ENCODE data around the gene MYBPH. TPM values are rescaled to one million over a fixed set of nuclear protein-coding genes. Genes with fewer than 3 reads are reported as not detected.

The MYBPH gene
- polyA plus RNA-seq, 2 of the 4 experiments (the other 2 are of a cell fraction) = not detected

DNA sequence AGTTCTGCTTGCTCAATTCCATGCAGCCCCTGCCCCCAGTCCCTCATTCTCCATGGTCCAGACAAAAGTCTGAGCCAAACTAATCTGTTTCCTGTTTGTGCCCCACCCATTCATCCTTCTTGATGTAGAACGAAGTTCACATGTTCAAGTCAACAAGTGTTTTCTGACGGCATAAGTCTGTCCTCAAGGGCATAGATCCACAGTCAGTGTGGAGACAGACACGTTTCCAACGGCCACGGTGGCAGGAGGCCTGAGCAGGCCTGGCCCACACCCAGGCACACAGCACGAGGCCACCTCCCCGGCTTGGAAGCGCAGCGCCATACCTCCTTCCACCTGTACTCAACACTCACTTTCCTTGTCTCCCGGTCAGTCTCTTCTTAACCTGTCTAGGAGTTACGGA, 32.0 kb downstream of the MYBPH start:
- ChIA-PET POLR2A (no interaction called here), CTCF (interaction anchor here (0.6 to 3.7 kb wide), 7 partner anchors 10 to 73 kb away, joined by 3 to 13 read pairs (median 4); partner anchors contain the start of gene ADORA1)
- no peak for ATAC-seq
- Histone ChIP-seq H3K4me2 (no peak overlapping the region), H3K9me3 (no peaks in the 10 kb centered on the region), H3K4me1 (no peaks in the 10 kb centered on the region), H3K4me3 (no peak overlapping the region), H3K27ac (no peak overlapping the region)
- TF ChIP-seq NFE2L2 (conservative IDR thresholded peaks at IDR 0.05; ENCODE audit: low read length) (no peak), CBX8 (IDR thresholded peaks at IDR 0.05) (no peak), RARB (CRISPR knock-in tag; IDR thresholded peaks at IDR 0.05) (no peak), EP300 (IDR thresholded peaks at IDR 0.05) (no peak), HOXA7 (CRISPR knock-in tag; IDR thresholded peaks at IDR 0.05) (no peak), RAD21 (conservative IDR thresholded peaks at IDR 0.05 in 1 of 2, IDR thresholded peaks at IDR 0.05 in 1 of 2) (no peak), CBX2 (IDR thresholded peaks at IDR 0.05; ENCODE audit: borderline replicate concordance, low read depth) (no peak)
- TF ChIP-seq, protein P1, sequence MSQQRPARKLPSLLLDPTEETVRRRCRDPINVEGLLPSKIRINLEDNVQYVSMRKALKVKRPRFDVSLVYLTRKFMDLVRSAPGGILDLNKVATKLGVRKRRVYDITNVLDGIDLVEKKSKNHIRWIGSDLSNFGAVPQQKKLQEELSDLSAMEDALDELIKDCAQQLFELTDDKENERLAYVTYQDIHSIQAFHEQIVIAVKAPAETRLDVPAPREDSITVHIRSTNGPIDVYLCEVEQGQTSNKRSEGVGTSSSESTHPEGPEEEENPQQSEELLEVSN (IDR thresholded peaks at IDR 0.05; ENCODE audit: borderline replicate concordance, low read depth) = no peak
- TF ChIP-seq, protein P2, sequence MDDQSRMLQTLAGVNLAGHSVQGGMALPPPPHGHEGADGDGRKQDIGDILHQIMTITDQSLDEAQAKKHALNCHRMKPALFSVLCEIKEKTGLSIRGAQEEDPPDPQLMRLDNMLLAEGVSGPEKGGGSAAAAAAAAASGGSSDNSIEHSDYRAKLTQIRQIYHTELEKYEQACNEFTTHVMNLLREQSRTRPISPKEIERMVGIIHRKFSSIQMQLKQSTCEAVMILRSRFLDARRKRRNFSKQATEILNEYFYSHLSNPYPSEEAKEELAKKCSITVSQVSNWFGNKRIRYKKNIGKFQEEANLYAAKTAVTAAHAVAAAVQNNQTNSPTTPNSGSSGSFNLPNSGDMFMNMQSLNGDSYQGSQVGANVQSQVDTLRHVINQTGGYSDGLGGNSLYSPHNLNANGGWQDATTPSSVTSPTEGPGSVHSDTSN (IDR thresholded peaks at IDR 0.05) = no peak
- 73% methylated on average over 11 of the region's 11 CpGs for WGBS (ENCODE audit: missing lambda C conversion rate)
- DNase-seq (ENCODE audit: low read depth in 1 of 2, low spot score in 1 of 2) = no peak
- FAIRE-seq = no peak

DNA sequence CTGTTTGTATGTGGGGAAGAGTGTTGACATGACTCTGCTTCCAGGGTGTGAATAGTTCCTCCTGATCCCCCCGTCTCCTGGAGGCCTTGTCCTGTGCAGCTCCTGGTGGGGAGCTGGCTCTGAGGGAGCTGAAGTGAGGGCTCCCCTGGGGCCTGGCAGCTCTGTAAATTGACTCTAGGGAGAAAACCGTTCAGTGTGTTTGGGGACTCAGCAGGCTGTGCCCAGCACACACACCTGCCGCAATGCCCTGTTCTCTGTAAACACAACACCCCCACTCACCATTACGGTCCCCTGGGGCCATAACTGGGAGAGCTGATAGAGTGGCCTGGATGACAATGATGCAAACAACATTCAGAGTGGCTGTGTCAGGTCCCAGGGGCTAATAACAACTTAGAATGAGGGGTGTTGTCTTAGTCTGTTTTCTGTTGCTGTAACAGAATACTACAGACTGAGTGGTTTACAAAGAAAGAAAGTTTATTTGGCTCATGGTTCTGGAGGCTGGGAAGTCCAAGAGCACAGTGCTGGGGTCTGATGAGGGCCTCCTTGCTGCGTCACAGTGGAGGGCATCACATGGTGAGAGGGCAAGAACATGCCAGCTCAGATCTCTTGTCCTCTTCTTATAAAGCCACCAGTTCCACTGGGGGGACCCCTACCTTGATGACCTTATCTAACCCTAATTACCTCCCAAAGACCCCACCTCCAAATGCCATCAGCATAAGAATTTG, 32.8 kb downstream of the MYBPH start:
- no peaks in the 10 kb centered on the region for H3K4me1 ChIP-seq
- H3K27ac ChIP-seq = no peak overlapping the region
- WGBS (ENCODE audit: missing lambda C conversion rate) = 65% methylated on average over 5 of the region's 5 CpGs
- TF ChIP-seq SMC3 (IDR thresholded peaks at IDR 0.05) (no peak), FOXS1 (CRISPR knock-in tag; IDR thresholded peaks at IDR 0.05) (no peak), POLR2A (IDR thresholded peaks at IDR 0.05; ENCODE audit: low read length) (no peak), CBX2 (IDR thresholded peaks at IDR 0.05; ENCODE audit: borderline replicate concordance, low read depth) (no peak), EHF (CRISPR knock-in tag; IDR thresholded peaks at IDR 0.05) (no peak), CBX8 (IDR thresholded peaks at IDR 0.05) (no peak), ZC3H11A (IDR thresholded peaks at IDR 0.05) (no peak), FOSB (CRISPR knock-in tag; IDR thresholded peaks at IDR 0.05) (no peak), NPAS2 (CRISPR knock-in tag; IDR thresholded peaks at IDR 0.05; ENCODE audit: borderline replicate concordance) (no peak)
- TF ChIP-seq, protein P3, sequence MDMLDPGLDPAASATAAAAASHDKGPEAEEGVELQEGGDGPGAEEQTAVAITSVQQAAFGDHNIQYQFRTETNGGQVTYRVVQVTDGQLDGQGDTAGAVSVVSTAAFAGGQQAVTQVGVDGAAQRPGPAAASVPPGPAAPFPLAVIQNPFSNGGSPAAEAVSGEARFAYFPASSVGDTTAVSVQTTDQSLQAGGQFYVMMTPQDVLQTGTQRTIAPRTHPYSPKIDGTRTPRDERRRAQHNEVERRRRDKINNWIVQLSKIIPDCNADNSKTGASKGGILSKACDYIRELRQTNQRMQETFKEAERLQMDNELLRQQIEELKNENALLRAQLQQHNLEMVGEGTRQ (IDR thresholded peaks at IDR 0.05) = no peak
- TF ChIP-seq, protein P4, sequence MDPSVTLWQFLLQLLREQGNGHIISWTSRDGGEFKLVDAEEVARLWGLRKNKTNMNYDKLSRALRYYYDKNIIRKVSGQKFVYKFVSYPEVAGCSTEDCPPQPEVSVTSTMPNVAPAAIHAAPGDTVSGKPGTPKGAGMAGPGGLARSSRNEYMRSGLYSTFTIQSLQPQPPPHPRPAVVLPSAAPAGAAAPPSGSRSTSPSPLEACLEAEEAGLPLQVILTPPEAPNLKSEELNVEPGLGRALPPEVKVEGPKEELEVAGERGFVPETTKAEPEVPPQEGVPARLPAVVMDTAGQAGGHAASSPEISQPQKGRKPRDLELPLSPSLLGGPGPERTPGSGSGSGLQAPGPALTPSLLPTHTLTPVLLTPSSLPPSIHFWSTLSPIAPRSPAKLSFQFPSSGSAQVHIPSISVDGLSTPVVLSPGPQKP (IDR thresholded peaks at IDR 0.05; ENCODE audit: low read depth, low read length) = no peak
- POLR2A ChIA-PET = no interaction called here
- DNase-seq (ENCODE audit: low read depth in 1 of 2, low spot score in 1 of 2) (no peak), FAIRE-seq (no peak), ATAC-seq (no peak)
- H3K4me3 ChIP-seq = no peak overlapping the region
- no peaks in the 10 kb centered on the region for H3K9me3 ChIP-seq
- no peak overlapping the region for H3K4me2 ChIP-seq
- CTCF ChIA-PET = interaction anchor here (1.1 to 3.7 kb wide), 7 partner anchors 10 to 103 kb away, joined by 3 to 13 read pairs (median 5); partner anchors contain the start of gene ADORA1

DNA sequence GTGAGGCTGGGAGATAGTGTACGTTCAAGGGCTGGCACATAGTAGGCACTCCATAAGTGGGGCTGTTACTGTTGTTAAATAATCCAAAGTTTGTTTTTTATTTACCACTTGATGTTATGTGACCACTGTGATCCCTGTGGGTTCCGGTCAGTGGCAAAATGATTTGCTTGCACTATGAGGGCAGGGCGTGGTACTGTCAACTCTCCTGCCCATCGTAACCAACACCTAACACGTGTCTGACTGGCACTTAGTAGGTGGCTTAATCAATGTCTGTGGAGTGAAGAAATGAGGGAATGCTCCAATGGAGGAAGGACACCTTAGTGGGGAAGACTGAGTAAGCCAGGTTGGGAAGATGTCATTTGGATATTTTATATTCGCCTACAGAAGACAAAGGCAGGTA, 33.5 kb downstream of the MYBPH start:
- FAIRE-seq (no peak), DNase-seq (ENCODE audit: low read depth in 1 of 2, low spot score in 1 of 2) (no peak), ATAC-seq (no peak)
- no peak overlapping the region for H3K4me2 ChIP-seq
- ChIA-PET CTCF (interaction anchor here (0.6 to 3.7 kb wide), 5 partner anchors 9 to 1207 kb away, joined by 3 to 13 read pairs (median 6); no protein-coding TSS in a partner anchor), POLR2A (no interaction called here)
- TF ChIP-seq TFCP2L1 (CRISPR knock-in tag; IDR thresholded peaks at IDR 0.05) (no peak), EHMT2 (IDR thresholded peaks at IDR 0.05; ENCODE audit: low read depth) (no peak), ZC3H11A (IDR thresholded peaks at IDR 0.05) (no peak), BHLHE40 (IDR thresholded peaks at IDR 0.05; ENCODE audit: low read depth, low read length) (no peak), RFX5 (IDR thresholded peaks at IDR 0.05) (no peak), HOXB13 (CRISPR knock-in tag; IDR thresholded peaks at IDR 0.05; ENCODE audit: low read depth) (no peak)
- no peaks in the 10 kb centered on the region for H3K9me3 ChIP-seq
- WGBS (ENCODE audit: missing lambda C conversion rate) = 68% methylated on average over 6 of the region's 6 CpGs
- H3K4me1 ChIP-seq = no peaks in the 10 kb centered on the region
- no peak overlapping the region for H3K27ac ChIP-seq
- H3K4me3 ChIP-seq = no peak overlapping the region
